GM12801 (cell line): ENCODE results near the gene PDIA2.

Source experiments
- TF ChIP-seq, protein P1 (sequence below): IDR thresholded peaks from one replicate; pipeline ENCODE4 v1.5.1; 2011; ENCODE audit warnings: control low read depth; ENCODE audit not compliant: insufficient read length; ENCODE audit errors: extremely low read depth

Gene PDIA2

DNA sequence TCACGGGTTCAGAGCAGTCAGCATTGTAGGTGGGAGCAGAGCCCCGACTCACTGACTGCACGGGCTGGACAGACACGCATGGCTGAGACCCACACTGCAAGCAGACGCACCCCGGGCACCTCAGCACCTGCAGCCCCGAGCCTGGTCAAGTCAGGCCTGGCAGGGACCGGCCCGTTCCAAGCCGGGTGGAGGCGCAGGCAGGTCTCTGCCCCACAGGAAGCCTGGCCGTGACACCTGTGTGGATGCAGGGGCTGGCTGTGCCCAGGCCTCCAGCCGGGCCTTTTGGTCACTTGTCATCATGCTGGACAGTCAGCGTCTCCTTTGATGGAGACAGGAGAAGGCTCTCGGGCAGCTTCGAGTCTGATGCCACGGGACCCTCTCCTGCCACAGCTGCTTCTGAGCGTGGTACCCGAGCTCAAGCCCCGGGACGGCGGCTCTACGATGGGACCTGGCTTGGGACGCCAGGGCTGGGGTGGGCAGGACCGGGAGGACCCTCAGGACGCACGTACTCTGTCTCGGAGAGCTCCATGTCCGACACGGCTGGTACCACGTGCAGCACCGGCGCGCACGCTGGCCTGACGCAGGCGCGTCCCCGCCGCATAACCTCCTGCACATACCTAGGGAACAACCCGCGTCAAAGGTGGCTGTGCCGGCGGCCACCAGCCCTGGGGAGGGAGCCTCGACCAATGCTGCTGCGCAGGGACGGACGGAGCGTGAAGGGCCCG is 7.9 kb downstream of the PDIA2 start:
- TF ChIP-seq, protein P1, sequence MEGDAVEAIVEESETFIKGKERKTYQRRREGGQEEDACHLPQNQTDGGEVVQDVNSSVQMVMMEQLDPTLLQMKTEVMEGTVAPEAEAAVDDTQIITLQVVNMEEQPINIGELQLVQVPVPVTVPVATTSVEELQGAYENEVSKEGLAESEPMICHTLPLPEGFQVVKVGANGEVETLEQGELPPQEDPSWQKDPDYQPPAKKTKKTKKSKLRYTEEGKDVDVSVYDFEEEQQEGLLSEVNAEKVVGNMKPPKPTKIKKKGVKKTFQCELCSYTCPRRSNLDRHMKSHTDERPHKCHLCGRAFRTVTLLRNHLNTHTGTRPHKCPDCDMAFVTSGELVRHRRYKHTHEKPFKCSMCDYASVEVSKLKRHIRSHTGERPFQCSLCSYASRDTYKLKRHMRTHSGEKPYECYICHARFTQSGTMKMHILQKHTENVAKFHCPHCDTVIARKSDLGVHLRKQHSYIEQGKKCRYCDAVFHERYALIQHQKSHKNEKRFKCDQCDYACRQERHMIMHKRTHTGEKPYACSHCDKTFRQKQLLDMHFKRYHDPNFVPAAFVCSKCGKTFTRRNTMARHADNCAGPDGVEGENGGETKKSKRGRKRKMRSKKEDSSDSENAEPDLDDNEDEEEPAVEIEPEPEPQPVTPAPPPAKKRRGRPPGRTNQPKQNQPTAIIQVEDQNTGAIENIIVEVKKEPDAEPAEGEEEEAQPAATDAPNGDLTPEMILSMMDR = no peak

GRCh38 chr16:291539-291938 is 8.6 kb downstream of the PDIA2 start:
- TF ChIP-seq, protein P1 = no peak

DNA sequence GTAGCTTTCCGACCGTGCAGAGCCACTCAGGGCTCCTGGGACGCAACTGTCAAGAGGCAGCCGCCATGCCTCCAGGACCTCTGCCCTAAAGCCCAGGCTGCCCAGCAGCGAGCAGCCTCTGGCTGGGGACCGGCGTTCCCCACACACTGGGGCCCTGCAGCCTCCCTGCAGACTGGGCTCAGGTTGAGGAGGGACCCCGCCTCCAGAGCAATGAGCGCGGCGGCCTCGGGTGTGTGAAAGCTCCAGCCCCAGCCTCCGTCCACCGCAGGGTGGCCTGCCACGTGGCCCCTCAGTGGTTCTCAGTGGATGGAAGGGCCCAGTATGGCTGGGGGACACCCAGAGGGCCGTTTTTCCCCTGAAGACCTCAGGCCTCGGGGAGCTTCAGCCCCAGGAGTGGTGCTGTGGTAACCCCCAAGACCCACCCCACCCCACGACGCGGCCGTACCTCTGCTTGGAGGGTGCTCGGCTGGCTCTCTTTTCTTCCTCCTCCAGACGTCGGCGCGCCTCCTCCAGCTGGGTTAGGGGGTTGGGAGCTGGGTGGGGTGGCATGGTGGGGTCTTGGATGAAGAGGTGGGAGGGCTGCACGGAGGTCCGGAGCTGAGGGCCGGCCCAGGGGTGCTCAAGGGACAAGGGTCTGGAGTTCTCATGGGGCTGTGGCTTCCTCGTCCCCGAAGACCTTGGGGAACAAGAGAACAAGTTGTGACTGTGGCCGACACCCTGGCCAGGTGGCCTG is 10.2 kb downstream of the PDIA2 start:
- TF ChIP-seq, protein P1 = no peak

DNA sequence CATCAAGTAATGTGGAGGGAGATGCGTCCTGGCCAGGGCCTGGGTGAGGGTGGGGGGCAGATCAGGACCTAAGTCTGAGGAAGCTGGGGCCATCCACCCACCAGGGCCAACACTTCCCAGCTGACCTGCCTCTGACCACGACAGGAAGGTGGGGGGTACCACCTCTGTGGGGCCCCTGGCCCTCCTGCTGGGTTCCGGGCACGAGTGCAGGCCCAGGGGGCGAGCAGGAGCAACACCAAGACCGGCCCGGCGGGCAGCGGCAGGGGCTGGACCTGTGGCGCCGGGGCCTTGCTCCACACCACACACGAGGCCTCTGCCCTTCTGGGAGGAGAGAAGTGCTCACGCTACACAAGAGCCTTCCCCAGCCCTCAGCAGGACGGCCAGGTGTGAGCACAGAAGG is 13.3 kb downstream of the PDIA2 start:
- TF ChIP-seq, protein P1 = no peak

DNA sequence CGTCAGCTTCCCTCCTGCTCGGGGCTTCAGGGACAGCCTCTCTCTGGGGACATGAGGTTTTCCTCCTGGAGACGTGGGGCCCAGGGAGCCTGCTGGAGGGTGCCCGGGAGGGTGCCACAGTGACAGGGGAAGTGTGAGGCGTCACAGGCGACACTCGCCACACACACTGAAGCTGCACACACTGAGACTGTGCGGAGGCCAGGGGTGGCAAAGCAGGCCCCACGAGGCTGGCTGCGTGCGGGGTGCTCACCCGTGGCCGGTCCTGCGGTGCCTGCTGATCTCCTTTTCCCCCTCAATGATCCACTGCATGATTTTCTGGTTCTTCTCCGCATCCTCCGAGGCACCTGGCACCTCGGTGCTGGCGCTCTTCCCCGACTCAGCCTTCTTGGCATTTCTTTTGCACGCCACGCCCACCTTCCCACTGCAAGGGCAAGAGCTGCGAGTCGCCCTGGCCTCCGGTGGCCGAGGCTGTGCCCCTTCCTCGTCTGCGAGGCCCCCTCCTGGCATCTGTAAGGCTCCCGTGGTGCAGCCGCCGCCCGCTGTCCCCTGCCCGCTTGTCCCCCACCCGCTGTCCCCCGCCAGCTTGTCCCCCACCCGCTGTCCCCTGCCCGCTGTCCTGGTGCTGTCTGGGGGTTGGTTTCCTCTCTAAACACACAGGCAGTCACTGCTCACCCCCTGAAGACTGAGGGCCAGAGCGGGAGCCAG is 14.0 kb downstream of the PDIA2 start:
- TF ChIP-seq, protein P1 = no peak

GRCh38 chr16:297832-298231 is 14.9 kb downstream of the PDIA2 start:
- TF ChIP-seq, protein P1 = no peak

DNA sequence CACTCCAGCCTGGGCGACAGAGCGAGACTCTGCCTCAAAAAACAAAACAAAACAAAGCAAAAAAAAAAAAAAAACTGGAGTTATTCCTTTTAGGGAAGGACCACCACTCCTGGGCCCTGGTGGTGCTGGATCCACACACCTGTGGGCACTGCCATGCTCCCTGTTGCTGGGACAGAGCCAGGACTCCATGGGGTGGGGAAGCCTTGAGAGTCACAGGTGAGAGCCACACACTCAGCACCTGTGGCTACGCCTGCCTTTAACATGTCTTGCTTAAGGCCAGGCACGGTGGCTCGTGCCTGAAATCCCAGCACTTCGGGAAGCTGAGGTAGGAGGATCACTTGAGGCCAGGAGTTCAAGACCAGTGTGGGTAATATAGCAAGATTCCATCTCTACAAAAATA is 18.3 kb downstream of the PDIA2 start:
- TF ChIP-seq, protein P1 = no peak
